ENCODE measurements around the gene MGME1. TPM values are rescaled to one million over a fixed set of nuclear protein-coding genes. Genes with fewer than 3 reads are reported as not detected.
A peak's percentile ranks its signal among the peaks of the same experiment; 100 is the strongest.

The MGME1 gene
- total RNA-seq, result 10 to 100 TPM in 1 of 4 donors, 1 to 10 TPM in 3; 3.3 to 18.5 (median 5.8) TPM

- Histone ChIP-seq H3K27me3 (no peaks in the 10 kb centered on the region), H3K4me3 (peak within 1 kb of the TSS; percentile 87 to 99), H3K9me3 (no peaks in the 10 kb centered on the region), H3K4me1 (peaks cover 4 to 9% of the 10 kb centered on the region in 2 donors), H3K36me3 (no peaks in the 10 kb centered on the region), H3K27ac (peak within 1 kb of the TSS; percentile 96 to 98)
- intact Hi-C loops (cut with DNase I; ENCODE audit: low total_unique reads), result no loop called here
- DNase-seq, result peak; percentile 99
- TF ChIP-seq CTCF (IDR thresholded peaks at IDR 0.05) (peak in 1 of 4 experiments; percentile 23), POLR2A (IDR thresholded peaks at IDR 0.05) (peak; percentile 41 to 66)
Observed at GRCh38 chr20:17968366-17969277, at the start of gene MGME1, which contains the start of gene SNX5. Gene MGME1 (plus strand): TSS chr20:17969018. CDS start chr20:17969860, 842 bp downstream. Gene SNX5 (minus strand): TSS chr20:17968794. CDS start chr20:17968425, 369 bp downstream.

- Histone ChIP-seq H3K9me3 (no peaks in the 10 kb centered on the region), H3K27ac (no peak overlapping the region), H3K4me1 (no peaks in the 10 kb centered on the region), H3K27me3 (no peaks in the 10 kb centered on the region), H3K36me3 (no peaks in the 10 kb centered on the region), H3K4me3 (no peak overlapping the region)
- DNase-seq, result no peak
- intact Hi-C loops (cut with DNase I; ENCODE audit: low total_unique reads), result no loop called here
- no peak for TF ChIP-seq CTCF (IDR thresholded peaks at IDR 0.05)
- no peak for TF ChIP-seq POLR2A (IDR thresholded peaks at IDR 0.05)
Observed at GRCh38 chr20:17919149-17919548, 49.7 kb upstream of the MGME1 start.

- DNase-seq, result no peak
- TF ChIP-seq POLR2A (IDR thresholded peaks at IDR 0.05), result no peak
- TF ChIP-seq CTCF (IDR thresholded peaks at IDR 0.05), result no peak
- Histone ChIP-seq H3K27me3 (no peaks in the 10 kb centered on the region), H3K27ac (no peak overlapping the region), H3K9me3 (no peaks in the 10 kb centered on the region), H3K4me3 (no peak overlapping the region), H3K36me3 (no peaks in the 10 kb centered on the region), H3K4me1 (no peaks in the 10 kb centered on the region)
- intact Hi-C loops (cut with DNase I; ENCODE audit: low total_unique reads), result no loop called here
Observed at GRCh38 chr20:17921774-17922173, 47.0 kb upstream of the MGME1 start.

GRCh38 chr20:17925141-17925939 lies 43.5 kb upstream of the MGME1 start:
- Histone ChIP-seq H3K36me3 (no peaks in the 10 kb centered on the region), H3K4me3 (no peak overlapping the region), H3K27me3 (no peaks in the 10 kb centered on the region), H3K27ac (no peak overlapping the region), H3K4me1 (no peaks in the 10 kb centered on the region), H3K9me3 (no peaks in the 10 kb centered on the region)
- TF ChIP-seq POLR2A (IDR thresholded peaks at IDR 0.05) (no peak), CTCF (IDR thresholded peaks at IDR 0.05) (no peak)
- intact Hi-C loops (cut with DNase I; ENCODE audit: low total_unique reads), result no loop called here
- no peak for DNase-seq

All from uterus (tissue), 4 donors.